ENCODE measurements around the gene SRP68. TPM values are rescaled to one million over a fixed set of nuclear protein-coding genes. Genes with fewer than 3 reads are reported as not detected.

SRP68 gene
- total and polyA plus RNA-seq, 7 experiments from 2014 or later: 69.6 to 105 (median 91.9) TPM

GRCh38 chr17:75998327-75998795 lies 74.0 kb downstream of the SRP68 start:
- Histone ChIP-seq H3K36me3 (ENCODE audit: control insufficient read depth in 2 of 3, insufficient read depth in 3 of 3, low read length in 3 of 3) (peaks cover 0 to 2% (median 0%) of the 10 kb centered on the region in 3 experiments), H3K27ac (ENCODE audit: low read depth, low read length) (no peak overlapping the region), H3K27me3 (ENCODE audit: control insufficient read depth in 2 of 2, insufficient read depth in 2 of 2, low read length in 2 of 2) (no peaks in the 10 kb centered on the region), H3K4me1 (ENCODE audit: control insufficient read depth in 2 of 2, insufficient read depth in 2 of 2, low read length in 2 of 2) (peaks cover 9 to 12% of the 10 kb centered on the region in 2 donors), H3K4me3 (ENCODE audit: low read length) (no peak overlapping the region), H3K9me3 (ENCODE audit: control insufficient read depth in 2 of 3, low read length in 3 of 3) (no peaks in the 10 kb centered on the region)
- no peaks in the 10 kb centered on the region for H3K27me3 Mint-ChIP-seq
- ATAC-seq: no peak
- no peaks in the 10 kb centered on the region for H3K9me3 Mint-ChIP-seq
- peaks cover 14 to 24% (median 14%) of the 10 kb centered on the region in 7 donors for H3K4me1 Mint-ChIP-seq
- H3K36me3 Mint-ChIP-seq: peaks cover 0 to 3% (median 0%) of the 10 kb centered on the region in 5 donors
- CTCF ChIA-PET: interaction anchor here (0.6 to 2.1 kb wide), 4 partner anchors 76 to 366 kb away, joined by 3 to 6 read pairs (median 4); no protein-coding TSS in a partner anchor
- no peak for DNase-seq
- intact Hi-C loops (cut with micrococcal nuclease): no loop called here
- H3K27ac Mint-ChIP-seq: peak overlapping the region in 5 of 9 donors; percentile 4 to 85 (median 45)
- peak overlapping the region in 2 of 10 donors; percentile 11 to 34 for H3K4me3 Mint-ChIP-seq
- POLR2A ChIA-PET: interaction anchor here (0.7 to 2.5 kb wide), 4 partner anchors 18 to 117 kb away, joined by 3 to 10 read pairs (median 4); no protein-coding TSS in a partner anchor

- H3K4me3 ChIP-seq (ENCODE audit: low read length): no peak overlapping the region
- Mint-ChIP-seq H3K4me3 (peak overlapping the region in 9 of 10 donors; percentile 16 to 79 (median 53)), H3K27ac (peak overlapping the region; percentile 7 to 95 (median 82)), H3K4me1 (peaks cover 14 to 24% (median 14%) of the 10 kb centered on the region in 7 donors), H3K36me3 (peaks cover 0 to 7% (median 0%) of the 10 kb centered on the region in 5 donors), H3K9me3 (no peaks in the 10 kb centered on the region), H3K27me3 (no peaks in the 10 kb centered on the region)
- no peaks in the 10 kb centered on the region for H3K9me3 ChIP-seq (ENCODE audit: control insufficient read depth in 2 of 3, low read length in 3 of 3)
- intact Hi-C loops (cut with micrococcal nuclease): no loop called here
- peaks cover 9 to 12% of the 10 kb centered on the region in 2 donors for H3K4me1 ChIP-seq (ENCODE audit: control insufficient read depth in 2 of 2, insufficient read depth in 2 of 2, low read length in 2 of 2)
- ChIA-PET CTCF (interaction anchor here (0.6 to 2.1 kb wide), 6 partner anchors 8 to 304 kb away, joined by 3 to 6 read pairs (median 4); partner anchors contain the start of gene TRIM65), POLR2A (interaction anchor here (0.6 to 2.5 kb wide), 3 partner anchors 13 to 56 kb away, joined by 3 to 10 read pairs (median 3); partner anchors contain the start of gene FBF1)
- H3K27ac ChIP-seq (ENCODE audit: low read depth, low read length): peak overlapping the region; percentile 18
- ATAC-seq (peak; percentile 78), DNase-seq (peak in 2 of 9 donors; percentile 11 to 57)
- no peaks in the 10 kb centered on the region for H3K27me3 ChIP-seq (ENCODE audit: control insufficient read depth in 2 of 2, insufficient read depth in 2 of 2, low read length in 2 of 2)
- peaks cover 0 to 4% (median 0%) of the 10 kb centered on the region in 3 experiments for H3K36me3 ChIP-seq (ENCODE audit: control insufficient read depth in 2 of 3, insufficient read depth in 3 of 3, low read length in 3 of 3)
These were observed 75.4 kb downstream of the SRP68 start for GRCh38 chr17:75996665-75997590.

GRCh38 chr17:75995385-75995925 lies 76.9 kb downstream of the SRP68 start:
- Mint-ChIP-seq H3K4me3 (no peak overlapping the region), H3K27me3 (no peaks in the 10 kb centered on the region), H3K4me1 (peaks cover 14 to 24% (median 14%) of the 10 kb centered on the region in 7 donors), H3K9me3 (no peaks in the 10 kb centered on the region), H3K27ac (peak overlapping the region in 1 of 9 donors; percentile 42), H3K36me3 (peaks cover 0 to 16% (median 5%) of the 10 kb centered on the region in 5 donors)
- POLR2A ChIA-PET: interaction anchor here (1.0 to 1.4 kb wide), 2 partner anchors 13 to 54 kb away, joined by 3 to 5 read pairs; partner anchors contain the start of gene FBF1
- no peak for DNase-seq
- H3K4me1 ChIP-seq (ENCODE audit: control insufficient read depth in 2 of 2, insufficient read depth in 2 of 2, low read length in 2 of 2): peaks cover 9 to 12% of the 10 kb centered on the region in 2 donors
- no peaks in the 10 kb centered on the region for H3K27me3 ChIP-seq (ENCODE audit: control insufficient read depth in 2 of 2, insufficient read depth in 2 of 2, low read length in 2 of 2)
- H3K4me3 ChIP-seq (ENCODE audit: low read length): no peak overlapping the region
- no peaks in the 10 kb centered on the region for H3K9me3 ChIP-seq (ENCODE audit: control insufficient read depth in 2 of 3, low read length in 3 of 3)
- intact Hi-C loops (cut with micrococcal nuclease): no loop called here
- CTCF ChIA-PET: interaction anchor here (0.8 to 1.0 kb wide), 2 partner anchors 10 to 284 kb away, joined by 3 to 6 read pairs; no protein-coding TSS in a partner anchor
- H3K27ac ChIP-seq (ENCODE audit: low read depth, low read length): no peak overlapping the region
- no peak for ATAC-seq
- H3K36me3 ChIP-seq (ENCODE audit: control insufficient read depth in 2 of 3, insufficient read depth in 3 of 3, low read length in 3 of 3): peaks cover 0 to 9% (median 0%) of the 10 kb centered on the region in 3 experiments

- ChIA-PET POLR2A (interaction anchor here (0.6 to 1.0 kb wide), 2 partner anchors 13 to 294 kb away, joined by 3 to 5 read pairs; no protein-coding TSS in a partner anchor), CTCF (no interaction called here)
- no peaks in the 10 kb centered on the region for H3K9me3 Mint-ChIP-seq
- H3K27me3 ChIP-seq (ENCODE audit: control insufficient read depth in 2 of 2, insufficient read depth in 2 of 2, low read length in 2 of 2): no peaks in the 10 kb centered on the region
- peaks cover 0 to 16% (median 5%) of the 10 kb centered on the region in 5 donors for H3K36me3 Mint-ChIP-seq
- no peak overlapping the region for H3K4me3 ChIP-seq (ENCODE audit: low read length)
- H3K4me1 ChIP-seq (ENCODE audit: control insufficient read depth in 2 of 2, insufficient read depth in 2 of 2, low read length in 2 of 2): peaks cover 9 to 12% of the 10 kb centered on the region in 2 donors
- H3K4me1 Mint-ChIP-seq: peaks cover 14 to 24% (median 14%) of the 10 kb centered on the region in 7 donors
- H3K36me3 ChIP-seq (ENCODE audit: control insufficient read depth in 2 of 3, insufficient read depth in 3 of 3, low read length in 3 of 3): peaks cover 0 to 9% (median 0%) of the 10 kb centered on the region in 3 experiments
- no peak overlapping the region for H3K27ac Mint-ChIP-seq
- no peak overlapping the region for H3K4me3 Mint-ChIP-seq
- no peaks in the 10 kb centered on the region for H3K9me3 ChIP-seq (ENCODE audit: control insufficient read depth in 2 of 3, low read length in 3 of 3)
- DNase-seq: no peak
- H3K27me3 Mint-ChIP-seq: no peaks in the 10 kb centered on the region
- H3K27ac ChIP-seq (ENCODE audit: low read depth, low read length): no peak overlapping the region
- no peak for ATAC-seq
- intact Hi-C loops (cut with micrococcal nuclease): no loop called here
These were observed 77.4 kb downstream of the SRP68 start for GRCh38 chr17:75994802-75995370.

GRCh38 chr17:75991396-75991795 lies 80.9 kb downstream of the SRP68 start:
- H3K4me3 Mint-ChIP-seq: no peak overlapping the region
- peaks cover 0 to 9% (median 0%) of the 10 kb centered on the region in 3 experiments for H3K36me3 ChIP-seq (ENCODE audit: control insufficient read depth in 2 of 3, insufficient read depth in 3 of 3, low read length in 3 of 3)
- H3K4me3 ChIP-seq (ENCODE audit: low read length): no peak overlapping the region
- ATAC-seq (no peak), DNase-seq (no peak)
- ChIA-PET CTCF (interaction anchor here (0.7 kb wide), 2 partner anchors 29 to 1127 kb away, joined by 3 to 5 read pairs; no protein-coding TSS in a partner anchor), POLR2A (interaction anchor here (0.5 kb wide), 1 partner anchor 19 kb away, joined by 3 read pairs; no protein-coding TSS in a partner anchor)
- peaks cover 0 to 4% (median under 1%) of the 10 kb centered on the region in 7 donors for H3K4me1 Mint-ChIP-seq
- H3K4me1 ChIP-seq (ENCODE audit: control insufficient read depth in 2 of 2, insufficient read depth in 2 of 2, low read length in 2 of 2): no peaks in the 10 kb centered on the region
- H3K36me3 Mint-ChIP-seq: peaks cover 0 to 21% (median 5%) of the 10 kb centered on the region in 5 donors
- H3K27ac ChIP-seq (ENCODE audit: low read depth, low read length): no peak overlapping the region
- intact Hi-C loops (cut with micrococcal nuclease): no loop called here
- H3K27ac Mint-ChIP-seq: peak overlapping the region in 1 of 9 donors; percentile 38
- no peaks in the 10 kb centered on the region for H3K27me3 ChIP-seq (ENCODE audit: control insufficient read depth in 2 of 2, insufficient read depth in 2 of 2, low read length in 2 of 2)
- no peaks in the 10 kb centered on the region for H3K27me3 Mint-ChIP-seq
- no peaks in the 10 kb centered on the region for H3K9me3 Mint-ChIP-seq
- no peaks in the 10 kb centered on the region for H3K9me3 ChIP-seq (ENCODE audit: control insufficient read depth in 2 of 3, low read length in 3 of 3)

All from naive thymus-derived CD4-positive, alpha-beta T cell (primary cell).